Esophagus (tissue), 2 donors: ENCODE measurements around the gene ASH1L. TPM values are rescaled to one million over a fixed set of nuclear protein-coding genes. Genes with fewer than 3 reads are reported as not detected.
"Not testable (repeated sequence)": the region's sequence is repeated elsewhere in the genome, so short reads cannot be mapped to it uniquely, and the experiment has no call there.

Source experiments
- H3K27ac ChIP-seq, 2 donors: one replicate each; pipeline ENCODE4 v1.5.1; 2013; ENCODE audit warnings: low read depth in 2 of 2, mild to moderate bottlenecking in 2 of 2, inconsistent platforms in 1 of 2, low read length in 1 of 2, moderate library complexity in 1 of 2
- H3K27me3 ChIP-seq, 2 donors: one replicate each; pipeline ENCODE4 v1.6.1; 2013; ENCODE audit warnings: low read length in 2 of 2, control low read depth in 1 of 2, mild to moderate bottlenecking in 1 of 2; ENCODE audit not compliant: insufficient read depth in 2 of 2, control insufficient read depth in 1 of 2
- H3K36me3 ChIP-seq, 2 donors: one replicate each; pipeline ENCODE4 v1.6.1; 2013; ENCODE audit warnings: low read length in 1 of 2; ENCODE audit not compliant: control insufficient read depth in 2 of 2, insufficient read depth in 2 of 2
- H3K4me1 ChIP-seq, 2 donors: one replicate each; pipeline ENCODE4 v1.6.1; 2013; ENCODE audit warnings: low read length in 1 of 2; ENCODE audit not compliant: control insufficient read depth in 2 of 2, insufficient read depth in 2 of 2
- H3K4me3 ChIP-seq, 2 donors: one replicate each; pipeline ENCODE4 v1.5.1; 2013; ENCODE audit warnings: low read length in 2 of 2, mild to moderate bottlenecking in 2 of 2, low read depth in 1 of 2, moderate library complexity in 1 of 2
- H3K9me3 ChIP-seq, 2 donors: one replicate each; pipeline ENCODE4 v1.6.1; 2013; ENCODE audit warnings: mild to moderate bottlenecking in 2 of 2, low read depth in 1 of 2, low read length in 1 of 2, moderate library complexity in 1 of 2; ENCODE audit not compliant: control insufficient read depth in 2 of 2, insufficient read depth in 1 of 2
- WGBS, 2 donors: extraction: QIAGEN DNeasy Blood & Tissue Kit; methylation state at CpG; one replicate each; pipeline ENCODE4 v1.1.7; 2013; 5-methylcytosine and 5-hydroxymethylcytosine counted together
- polyA plus RNA-seq, 2 donors: library from polyadenylated mRNA; stranded (reverse); fragments of 200-250 nt; gene quantifications; one replicate each; pipeline ENCODE4 v1.2.3, GENCODE V29; 2013
- donor health status: healthy with polysubstance abuse.
- donor health status: Bipolar disorder and iron deficiency.

The ASH1L gene
- polyA plus RNA-seq, 2 donors = 5.9 to 7.2 TPM

DNA sequence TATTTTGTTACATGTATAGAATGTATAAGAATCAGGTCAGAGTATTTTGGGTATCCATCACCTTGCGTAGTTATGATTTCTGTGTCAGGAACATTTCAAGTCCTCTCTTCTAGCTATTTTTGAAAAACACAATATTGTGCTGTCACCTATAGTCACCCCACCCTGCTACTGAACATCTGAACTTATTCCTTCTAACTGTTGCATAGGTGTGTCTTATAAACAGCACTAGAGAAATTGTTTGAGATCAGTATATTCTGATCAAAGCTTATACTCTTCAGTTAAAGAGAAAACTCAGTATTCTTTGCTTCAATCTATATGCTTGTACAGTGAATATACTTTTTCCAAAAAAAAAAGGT is 96.0 kb downstream of the ASH1L start:
- Histone ChIP-seq H3K4me3 (no peak overlapping the region), H3K9me3 (no peaks in the 10 kb centered on the region), H3K27ac (no peak overlapping the region), H3K27me3 (no peaks in the 10 kb centered on the region), H3K4me1 (no peaks in the 10 kb centered on the region), H3K36me3 (no peaks in the 10 kb centered on the region)
- 92 to 96% methylated on average over 1 of the region's 1 CpG for WGBS, 2 donors

DNA sequence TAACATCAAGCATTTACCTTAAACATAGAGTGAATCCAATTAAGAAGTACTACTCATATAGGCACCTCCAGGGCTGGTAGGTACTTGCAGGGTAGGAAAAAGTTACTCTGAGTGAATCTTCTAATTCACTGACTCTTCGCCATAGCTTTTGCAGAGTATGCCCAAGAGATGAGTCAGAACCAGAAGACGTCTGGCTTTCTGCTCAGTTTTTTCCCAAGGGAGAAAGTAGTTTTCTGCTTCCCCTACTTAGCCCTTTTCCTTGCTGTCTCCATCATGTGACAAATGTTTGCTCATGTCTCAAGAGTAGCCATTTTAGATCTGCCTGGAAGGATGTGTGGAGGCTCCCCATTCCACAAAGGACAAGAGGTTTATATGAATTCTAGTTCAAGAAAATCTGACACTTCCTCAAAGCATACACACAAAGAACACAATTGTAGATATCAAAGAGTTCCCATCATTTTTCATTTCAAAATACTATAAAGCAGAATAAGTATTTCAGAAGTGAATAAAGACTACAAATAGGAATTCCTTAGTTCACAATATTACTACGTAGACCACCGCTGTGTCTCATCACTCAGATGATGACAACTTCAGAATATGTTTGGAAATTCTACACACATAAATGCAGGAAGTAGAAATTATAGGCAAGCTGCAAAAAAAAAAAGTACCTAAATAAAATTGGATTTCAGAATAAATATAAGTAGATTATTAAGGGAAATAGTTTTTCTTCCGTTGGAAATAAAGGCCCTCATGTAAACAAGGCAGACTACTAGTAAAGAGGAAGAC is 98.5 kb downstream of the ASH1L start:
- Histone ChIP-seq H3K4me3 (no peak overlapping the region), H3K27me3 (no peaks in the 10 kb centered on the region), H3K9me3 (no peaks in the 10 kb centered on the region), H3K4me1 (no peaks in the 10 kb centered on the region), H3K27ac (no peak overlapping the region), H3K36me3 (no peaks in the 10 kb centered on the region)
- 78 to 82% methylated on average over 5 of the region's 5 CpGs for WGBS, 2 donors

DNA sequence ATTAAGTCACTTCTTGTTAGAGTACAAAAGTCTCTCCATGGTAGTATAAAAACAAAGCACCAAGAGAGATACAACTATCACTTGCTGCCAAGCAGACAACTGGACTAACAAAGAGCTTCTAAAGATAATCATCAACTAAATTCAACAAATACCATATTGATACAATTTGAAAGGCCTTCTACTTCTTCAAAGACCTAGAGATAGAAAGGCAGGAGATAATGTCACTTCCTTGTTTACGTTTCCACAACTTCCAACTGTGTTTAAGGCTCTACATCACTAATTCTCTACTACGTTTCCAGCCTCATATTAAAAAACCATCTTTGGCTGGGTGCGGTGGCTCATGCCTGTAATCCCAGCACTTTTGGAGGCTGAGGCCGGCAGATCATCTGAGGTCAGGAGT is 104.5 kb downstream of the ASH1L start:
- H3K4me3 ChIP-seq = no peak overlapping the region
- H3K27me3 ChIP-seq = no peaks in the 10 kb centered on the region
- H3K4me1 ChIP-seq = no peaks in the 10 kb centered on the region
- no peaks in the 10 kb centered on the region for H3K36me3 ChIP-seq
- no peaks in the 10 kb centered on the region for H3K9me3 ChIP-seq
- no peak overlapping the region for H3K27ac ChIP-seq
- WGBS, 2 donors = 92 to 95% methylated on average over 4 of the region's 4 CpGs

DNA sequence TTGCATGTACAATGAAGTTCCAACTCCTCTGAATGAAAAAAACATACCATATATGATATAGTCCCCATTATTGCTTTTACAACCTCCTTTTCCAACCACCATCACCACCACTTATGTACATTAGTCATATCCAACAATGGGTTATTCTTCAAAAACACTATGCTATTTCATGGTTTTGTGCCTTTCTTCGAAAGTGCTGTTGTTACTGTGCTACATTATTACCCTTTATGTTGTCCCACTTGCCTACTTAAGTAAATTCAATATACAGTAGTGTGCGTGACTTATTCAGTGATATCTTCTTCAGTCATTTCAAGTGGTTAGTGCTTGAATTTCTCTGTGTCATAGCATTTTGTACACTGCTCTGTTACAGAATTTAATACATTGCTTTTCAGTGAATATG is 105.3 kb downstream of the ASH1L start:
- no peaks in the 10 kb centered on the region for H3K9me3 ChIP-seq
- H3K27me3 ChIP-seq = no peaks in the 10 kb centered on the region
- WGBS, 2 donors = 93 to 97% methylated on average over 2 of the region's 2 CpGs
- H3K4me3 ChIP-seq = no peak overlapping the region
- H3K4me1 ChIP-seq = no peaks in the 10 kb centered on the region
- no peaks in the 10 kb centered on the region for H3K36me3 ChIP-seq
- H3K27ac ChIP-seq = no peak overlapping the region

DNA sequence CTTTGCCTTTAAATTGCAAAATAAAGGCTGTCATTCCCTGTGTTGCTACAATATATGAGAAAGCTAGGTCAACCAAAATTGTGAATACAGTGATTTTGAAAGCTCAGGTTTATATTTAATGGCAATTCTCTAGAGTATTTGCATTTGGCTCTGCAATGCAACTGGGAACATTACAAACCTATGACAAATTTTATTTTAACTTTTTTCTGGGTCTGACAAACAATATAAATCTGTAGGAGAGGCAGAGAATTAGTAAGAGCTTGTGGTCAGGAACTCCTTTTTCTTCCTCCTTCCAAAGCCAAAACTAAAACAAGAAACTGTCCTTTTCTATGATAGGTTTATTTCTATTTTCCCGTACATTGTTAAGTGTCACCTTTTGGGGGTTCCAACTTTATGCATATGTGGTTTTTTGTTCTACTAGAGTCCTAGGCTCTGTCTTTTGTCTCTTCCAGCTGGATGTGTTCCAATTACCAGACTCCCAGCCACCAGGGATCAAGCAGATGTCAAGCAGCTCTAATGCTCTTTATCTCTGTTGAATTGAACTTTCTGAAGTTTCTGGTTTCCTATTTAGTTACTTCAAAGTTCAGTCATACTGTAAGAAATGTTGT is 106.9 kb downstream of the ASH1L start:
- Histone ChIP-seq H3K9me3 (no peaks in the 10 kb centered on the region), H3K4me3 (no peak overlapping the region), H3K27ac (no peak overlapping the region), H3K27me3 (no peaks in the 10 kb centered on the region), H3K4me1 (no peaks in the 10 kb centered on the region), H3K36me3 (no peaks in the 10 kb centered on the region)
- 65 to 66% methylated on average over 1 of the region's 1 CpG for whole genome bisulfite sequencing, 2 donors

DNA sequence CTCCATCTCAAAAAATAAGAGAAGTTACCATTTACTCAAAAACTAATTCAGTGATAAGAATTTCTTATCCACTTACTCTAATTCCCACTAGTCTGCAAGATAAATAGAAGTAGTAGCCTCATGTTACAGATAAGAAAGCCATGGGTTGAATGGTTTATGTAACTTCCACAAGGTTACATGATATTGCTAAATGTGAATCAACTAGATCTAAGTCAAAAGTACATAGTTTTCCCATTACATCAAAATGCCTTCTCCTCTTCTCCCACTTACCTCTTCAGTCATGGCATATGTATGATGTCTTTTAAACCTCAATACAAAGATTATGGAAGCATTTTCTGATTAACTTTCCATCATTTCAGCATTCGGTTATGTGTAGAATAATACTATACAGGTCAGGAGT is 108.5 kb downstream of the ASH1L start:
- no peaks in the 10 kb centered on the region for H3K4me1 ChIP-seq
- no peak overlapping the region for H3K27ac ChIP-seq
- no peaks in the 10 kb centered on the region for H3K36me3 ChIP-seq
- H3K4me3 ChIP-seq = no peak overlapping the region
- H3K27me3 ChIP-seq = no peaks in the 10 kb centered on the region
- H3K9me3 ChIP-seq = no peaks in the 10 kb centered on the region
- 86 to 96% methylated on average over 1 of the region's 1 CpG for WGBS, 2 donors

DNA sequence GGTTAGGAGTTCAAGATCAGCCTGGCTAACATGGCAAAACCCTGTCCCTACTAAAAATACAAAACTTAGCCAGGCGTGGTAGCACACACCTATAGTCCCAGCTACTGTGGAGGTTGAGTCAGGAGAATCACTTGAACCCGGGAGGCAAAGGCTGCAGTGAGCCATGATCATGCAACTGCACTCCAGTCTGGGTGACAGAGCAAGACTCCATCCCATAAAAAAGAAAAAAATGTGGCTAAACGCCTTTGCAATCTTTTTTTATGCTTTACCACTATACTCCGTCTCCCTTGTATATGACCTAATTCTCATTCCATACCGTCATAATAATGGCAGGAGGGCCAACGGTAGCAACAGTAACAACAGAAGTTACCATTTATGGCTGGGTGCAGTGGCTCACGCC is 109.5 kb downstream of the ASH1L start:
- no peaks in the 10 kb centered on the region for H3K9me3 ChIP-seq
- no peaks in the 10 kb centered on the region for H3K36me3 ChIP-seq
- H3K27me3 ChIP-seq = no peaks in the 10 kb centered on the region
- H3K4me1 ChIP-seq = no peaks in the 10 kb centered on the region
- 96% methylated on average over 7 of the region's 7 CpGs for WGBS, 2 donors
- no peak overlapping the region for H3K4me3 ChIP-seq
- no peak overlapping the region for H3K27ac ChIP-seq

DNA sequence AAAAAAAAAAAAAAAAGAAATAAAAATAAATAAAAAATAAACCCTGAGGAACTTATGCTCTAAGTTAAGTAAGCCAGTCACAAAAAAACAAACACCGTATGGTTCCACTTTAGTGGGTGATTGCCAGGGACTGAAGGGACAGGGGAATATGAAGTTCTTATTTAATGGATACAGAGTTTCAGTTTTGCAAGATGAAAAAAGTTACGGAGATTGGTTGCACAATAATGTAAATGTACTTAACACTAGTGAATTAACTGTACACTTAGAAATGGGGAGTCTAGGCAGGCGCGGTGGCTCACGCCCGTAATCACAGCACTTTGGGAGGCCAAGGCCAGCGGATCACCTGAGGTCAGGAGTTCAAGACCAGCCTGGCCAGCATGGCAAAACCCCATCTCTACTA is 111.4 kb downstream of the ASH1L start:
- no peak overlapping the region for H3K27ac ChIP-seq
- WGBS, 2 donors = 87 to 97% methylated on average over 7 of the region's 7 CpGs
- no peaks in the 10 kb centered on the region for H3K4me1 ChIP-seq
- H3K36me3 ChIP-seq = no peaks in the 10 kb centered on the region
- H3K27me3 ChIP-seq = no peaks in the 10 kb centered on the region
- H3K4me3 ChIP-seq = no peak overlapping the region
- no peaks in the 10 kb centered on the region for H3K9me3 ChIP-seq

DNA sequence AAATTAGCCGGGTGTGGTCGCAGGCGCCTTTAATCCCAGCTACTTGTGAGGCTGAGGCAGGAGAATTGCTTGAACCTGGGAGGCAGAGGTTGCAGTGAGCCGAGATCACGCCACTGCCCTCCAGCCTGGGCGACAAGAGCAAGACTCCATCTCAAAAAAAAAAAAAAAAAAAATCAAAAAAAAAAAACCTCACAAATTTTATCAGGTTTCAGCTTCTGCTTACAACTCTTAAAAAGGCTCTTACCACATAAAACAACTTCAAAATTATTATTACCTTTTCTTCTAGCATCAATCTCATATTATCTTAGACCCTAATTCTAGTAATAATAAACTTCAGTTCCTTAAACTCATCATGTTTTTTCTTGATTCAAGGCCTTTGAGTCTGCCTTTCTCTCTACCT is 120.2 kb downstream of the ASH1L start:
- H3K4me3 ChIP-seq, H3K4me1 ChIP-seq, H3K36me3 ChIP-seq, H3K9me3 ChIP-seq, H3K27me3 ChIP-seq, H3K27ac ChIP-seq: not testable (repeated sequence)
- WGBS, 2 donors = 89 to 99% methylated on average over 6 of the region's 6 CpGs

DNA sequence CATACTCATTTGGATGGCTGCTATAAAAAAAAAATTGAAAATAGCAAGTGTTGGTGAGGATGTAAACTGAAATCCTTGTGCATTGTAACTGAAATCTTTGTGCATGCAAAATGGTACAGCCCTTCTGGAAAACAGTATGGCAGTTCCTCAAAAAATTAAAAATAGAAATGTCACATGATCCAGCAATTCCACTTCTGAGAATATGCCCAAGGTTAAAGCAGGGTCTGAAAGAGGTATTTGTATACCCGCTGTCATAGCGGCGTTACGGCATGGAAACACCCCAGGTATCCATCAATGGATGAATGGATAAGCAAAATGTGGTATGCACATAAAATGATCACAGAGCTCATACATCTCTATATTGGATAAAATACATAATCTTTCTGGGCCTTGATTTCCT is 125.2 kb downstream of the ASH1L start:
- Histone ChIP-seq H3K27me3 (no peaks in the 10 kb centered on the region), H3K4me1 (no peaks in the 10 kb centered on the region), H3K4me3 (no peak overlapping the region), H3K27ac (no peak overlapping the region), H3K36me3 (peaks cover 4 to 11% of the 10 kb centered on the region in 2 donors), H3K9me3 (no peaks in the 10 kb centered on the region)
- WGBS, 2 donors = 96 to 97% methylated on average over 4 of the region's 4 CpGs
